Amniotic epithelial cell (primary cell): ENCODE results near the gene ICAM2.
"Not testable (repeated sequence)": the region's sequence is repeated elsewhere in the genome, so short reads cannot be mapped to it uniquely, and the experiment has no call there.

Source experiments
- DNase-seq: peaks from one replicate; pipeline ENCODE4 v3.0.0-alpha.2; 2010; ENCODE audit warnings: low read depth

The ICAM2 gene

GRCh38 chr17:63997341-63998048 is 22.9 kb downstream of the ICAM2 start:
- DNase-seq = no peak

GRCh38 chr17:63996430-63997182 is 23.8 kb downstream of the ICAM2 start:
- no peak for DNase-seq

GRCh38 chr17:63995626-63996025 is 24.8 kb downstream of the ICAM2 start:
- no peak for DNase-seq

- DNase-seq = no peak
These were observed 27.0 kb downstream of the ICAM2 start for GRCh38 chr17:63993368-63993985.

GRCh38 chr17:63991611-63992010 is 28.8 kb downstream of the ICAM2 start:
- no peak for DNase-seq

GRCh38 chr17:63989622-63990345 is 30.6 kb downstream of the ICAM2 start:
- no peak for DNase-seq

GRCh38 chr17:63988741-63989621 is 31.5 kb downstream of the ICAM2 start:
- peak; percentile 35 for DNase-seq

- no peak for DNase-seq
These were observed 32.3 kb downstream of the ICAM2 start for GRCh38 chr17:63988127-63988478.

- DNase-seq = no peak
These were observed 33.0 kb downstream of the ICAM2 start for GRCh38 chr17:63987221-63988126.

- DNase-seq = no peak
These were observed 33.6 kb downstream of the ICAM2 start for GRCh38 chr17:63986821-63987220.

- no peak for DNase-seq
These were observed 34.9 kb downstream of the ICAM2 start for GRCh38 chr17:63985387-63986140.

GRCh38 chr17:63984651-63985386 is 35.6 kb downstream of the ICAM2 start:
- DNase-seq = peak; percentile 89

GRCh38 chr17:63984236-63984635 is 36.2 kb downstream of the ICAM2 start:
- peak; percentile 69 for DNase-seq

- DNase-seq = no peak
These were observed 37.1 kb downstream of the ICAM2 start for GRCh38 chr17:63983320-63983719.

GRCh38 chr17:63982641-63983040 is 37.8 kb downstream of the ICAM2 start:
- not testable (repeated sequence) for DNase-seq

- no peak for DNase-seq
These were observed 41.9 kb downstream of the ICAM2 start for GRCh38 chr17:63978272-63979200.

- DNase-seq = no peak
These were observed 43.7 kb downstream of the ICAM2 start for GRCh38 chr17:63976702-63977101.

- no peak for DNase-seq
These were observed 44.8 kb downstream of the ICAM2 start for GRCh38 chr17:63975541-63976092.
